GM12873 (cell line): ENCODE results near the gene CITED4.

Experiments used
- TF ChIP-seq, protein P1 (sequence below): IDR thresholded peaks from 2 replicates; pipeline ENCODE4 v1.5.1; 2012; ENCODE audit warnings: low read depth, mild to moderate bottlenecking, moderate library complexity, low read length, control low read depth; ENCODE audit not compliant: insufficient read depth; ENCODE audit errors: missing control alignments

The CITED4 gene

DNA sequence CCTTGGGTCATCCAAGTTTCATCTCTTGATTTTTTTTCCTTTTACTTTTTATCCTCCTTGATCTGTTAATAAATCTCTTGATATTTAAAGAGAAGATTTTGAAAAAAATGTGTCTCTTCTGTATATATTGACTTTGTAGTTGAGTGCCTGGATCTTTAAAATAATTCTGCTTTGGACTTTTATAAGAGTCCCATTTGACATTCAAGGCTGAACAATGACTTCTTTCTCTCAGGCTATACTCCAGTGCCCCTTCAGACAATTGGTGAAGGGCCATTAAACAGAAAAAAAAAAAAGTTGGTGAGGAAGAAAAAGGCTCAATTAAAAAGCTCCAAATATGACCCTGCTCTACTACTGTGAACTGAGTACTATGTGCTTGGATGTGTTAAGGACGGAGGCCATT lies 40.9 kb upstream of the CITED4 start:
- TF ChIP-seq, protein P1, sequence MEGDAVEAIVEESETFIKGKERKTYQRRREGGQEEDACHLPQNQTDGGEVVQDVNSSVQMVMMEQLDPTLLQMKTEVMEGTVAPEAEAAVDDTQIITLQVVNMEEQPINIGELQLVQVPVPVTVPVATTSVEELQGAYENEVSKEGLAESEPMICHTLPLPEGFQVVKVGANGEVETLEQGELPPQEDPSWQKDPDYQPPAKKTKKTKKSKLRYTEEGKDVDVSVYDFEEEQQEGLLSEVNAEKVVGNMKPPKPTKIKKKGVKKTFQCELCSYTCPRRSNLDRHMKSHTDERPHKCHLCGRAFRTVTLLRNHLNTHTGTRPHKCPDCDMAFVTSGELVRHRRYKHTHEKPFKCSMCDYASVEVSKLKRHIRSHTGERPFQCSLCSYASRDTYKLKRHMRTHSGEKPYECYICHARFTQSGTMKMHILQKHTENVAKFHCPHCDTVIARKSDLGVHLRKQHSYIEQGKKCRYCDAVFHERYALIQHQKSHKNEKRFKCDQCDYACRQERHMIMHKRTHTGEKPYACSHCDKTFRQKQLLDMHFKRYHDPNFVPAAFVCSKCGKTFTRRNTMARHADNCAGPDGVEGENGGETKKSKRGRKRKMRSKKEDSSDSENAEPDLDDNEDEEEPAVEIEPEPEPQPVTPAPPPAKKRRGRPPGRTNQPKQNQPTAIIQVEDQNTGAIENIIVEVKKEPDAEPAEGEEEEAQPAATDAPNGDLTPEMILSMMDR: no peak

DNA sequence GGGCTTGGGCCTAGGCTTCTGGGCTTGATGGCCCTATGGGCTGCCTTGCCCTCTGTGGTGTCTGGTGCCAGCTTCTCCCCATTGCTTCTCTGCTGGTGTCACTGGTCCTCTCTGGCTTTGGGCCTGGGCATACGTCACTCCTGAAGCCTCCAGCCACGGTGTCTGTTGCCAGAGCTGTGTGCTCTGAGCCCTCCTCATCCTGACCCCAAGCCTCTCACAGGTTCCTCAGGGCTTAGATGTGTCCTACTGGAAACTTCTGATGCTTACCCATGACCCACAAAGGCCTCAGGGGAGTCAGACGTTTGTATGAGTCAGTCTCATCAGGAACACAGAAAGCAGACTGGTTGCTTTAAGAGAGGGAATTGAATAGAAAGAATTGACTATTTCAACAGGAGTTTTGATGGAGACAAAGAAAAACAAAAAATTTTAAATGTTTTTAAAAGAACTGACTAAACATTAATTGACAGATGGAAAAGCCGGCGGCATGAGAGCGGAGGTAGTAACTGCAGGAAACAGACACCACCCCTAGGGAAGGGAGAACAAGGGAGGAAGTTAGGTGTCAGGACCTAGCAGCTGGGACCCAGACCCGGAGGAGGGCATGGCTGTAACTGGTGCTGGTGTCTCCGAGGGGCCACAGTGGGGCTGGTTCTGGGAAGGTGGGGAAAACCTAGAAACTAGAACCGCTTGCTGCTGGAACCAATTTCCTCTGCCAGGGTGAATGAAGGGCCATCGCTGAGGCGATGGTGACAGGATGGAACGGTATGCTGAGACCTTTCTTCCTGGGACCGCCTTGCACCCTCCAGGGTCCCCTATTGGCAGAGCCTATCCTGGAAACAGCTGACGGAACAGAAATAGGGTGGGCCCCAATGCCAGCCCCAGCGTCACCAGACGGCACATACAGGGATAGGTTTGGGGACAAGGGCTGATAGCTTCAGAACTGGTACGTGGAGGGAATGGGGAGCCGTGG lies 40.0 kb upstream of the CITED4 start:
- TF ChIP-seq, protein P1: no peak

DNA sequence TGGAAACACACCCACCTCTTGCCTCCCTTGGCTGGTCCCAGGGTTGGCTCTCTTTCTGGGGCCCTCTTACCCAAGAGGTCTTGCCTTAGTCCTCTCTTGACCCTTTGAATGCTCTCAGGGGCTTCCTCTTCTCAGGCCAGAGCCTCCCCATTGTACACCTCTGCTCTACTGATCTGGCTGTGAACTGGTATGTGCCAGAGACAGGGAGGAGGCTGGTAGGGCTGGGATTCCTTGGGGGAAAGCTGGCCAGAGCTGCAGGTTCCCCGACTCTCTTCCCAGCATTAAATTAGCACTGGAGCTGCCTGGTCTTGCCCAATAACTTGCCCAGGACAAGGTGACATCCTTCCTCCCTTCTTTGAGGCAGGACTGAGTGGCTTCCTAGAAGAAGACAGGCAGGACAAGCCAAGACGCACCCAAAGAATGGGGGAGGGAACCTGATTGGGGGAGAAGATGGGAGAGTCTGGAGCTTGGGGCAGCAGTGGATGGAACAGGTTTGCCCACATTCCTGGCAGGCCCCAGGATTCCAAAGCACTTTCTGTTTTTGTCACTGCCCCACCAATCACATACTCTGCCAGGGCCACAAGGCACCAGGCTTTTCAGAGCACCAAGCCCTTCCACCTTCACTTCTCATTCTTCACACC lies 37.2 kb upstream of the CITED4 start:
- TF ChIP-seq, protein P1: no peak

DNA sequence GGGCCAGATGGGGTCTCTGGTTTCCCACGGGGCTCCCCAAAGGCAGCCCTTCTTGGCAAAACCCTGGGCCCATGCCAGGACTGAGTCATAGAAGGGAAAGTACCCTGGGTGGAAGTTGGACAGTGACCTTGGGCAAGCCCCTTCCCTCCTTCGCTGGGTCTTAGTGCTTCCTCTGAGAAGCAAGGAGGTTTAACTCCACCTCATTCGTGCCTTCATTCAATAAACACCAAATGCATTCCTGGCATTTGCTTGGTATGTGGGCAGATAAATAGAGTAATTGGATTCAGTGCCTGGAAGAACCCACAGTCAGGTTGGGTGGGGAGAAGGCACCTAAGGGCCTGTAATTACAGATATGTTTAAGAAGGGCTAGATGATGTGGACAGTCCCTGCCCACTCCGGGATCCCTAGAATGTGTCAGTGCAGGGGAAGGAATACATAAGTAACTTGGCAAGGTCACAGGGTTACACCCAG lies 36.3 kb upstream of the CITED4 start:
- TF ChIP-seq, protein P1: no peak

DNA sequence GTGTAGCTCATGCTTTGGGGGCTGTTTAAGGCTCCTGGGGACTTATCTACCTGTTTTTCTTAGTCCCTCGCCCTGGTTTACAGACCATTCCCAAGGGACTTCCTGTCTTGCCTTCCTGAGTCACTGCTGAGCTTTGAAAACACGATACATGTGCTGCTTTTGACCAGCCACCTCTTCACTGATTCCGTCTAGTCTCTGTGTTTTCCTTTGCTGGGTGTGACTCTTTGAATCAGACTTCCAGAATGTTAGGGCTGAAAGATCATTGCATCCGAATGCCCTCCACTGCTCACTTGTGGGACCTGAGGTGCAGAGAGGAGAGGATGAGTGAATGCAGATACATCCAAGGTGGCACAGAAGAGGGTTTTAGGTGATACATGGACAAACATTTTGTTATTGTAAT lies 35.4 kb upstream of the CITED4 start:
- TF ChIP-seq, protein P1: no peak

DNA sequence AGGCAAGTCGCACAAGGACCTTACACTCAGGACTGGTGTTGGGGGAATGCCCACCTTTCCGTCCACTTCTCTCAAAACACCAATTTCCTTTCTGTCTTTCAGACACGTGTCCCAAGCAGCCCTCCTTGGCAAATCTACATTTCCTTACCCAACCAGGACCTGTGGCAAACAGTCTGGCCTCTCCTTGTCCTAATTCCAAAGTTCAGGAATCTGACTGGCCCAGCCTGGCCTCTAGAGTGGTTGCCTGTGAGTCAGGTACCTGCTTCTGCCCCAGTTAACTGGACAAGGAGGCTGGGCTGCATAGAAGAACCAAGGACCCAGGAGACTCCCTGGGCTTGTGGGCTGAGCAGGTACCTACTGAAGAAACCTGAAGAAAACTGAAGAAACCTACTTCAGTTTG lies 34.3 kb upstream of the CITED4 start:
- TF ChIP-seq, protein P1: no peak

DNA sequence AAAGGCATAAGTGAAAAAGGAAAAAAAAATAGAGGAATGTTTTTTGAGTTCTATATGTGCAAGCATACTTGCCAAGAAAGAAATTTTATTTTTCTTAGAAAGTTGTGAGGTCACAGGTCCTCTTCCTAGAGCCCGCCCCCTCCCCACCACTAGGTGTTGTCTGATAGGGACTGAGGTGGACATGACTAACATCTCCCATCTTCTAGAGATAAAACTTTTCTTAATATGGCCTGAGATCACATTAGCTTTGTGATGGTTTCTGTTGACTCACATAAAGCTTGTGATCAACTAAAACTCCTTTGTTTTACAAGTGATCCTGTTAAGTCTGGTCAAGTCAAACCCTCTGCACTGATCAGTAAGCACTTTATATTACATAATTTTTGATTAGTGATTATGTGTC lies 33.4 kb upstream of the CITED4 start:
- TF ChIP-seq, protein P1: no peak
